ENCODE results near the gene PTPRG. TPM values are rescaled to one million over a fixed set of nuclear protein-coding genes. Genes with fewer than 3 reads are reported as not detected.

The PTPRG gene
- polyA plus RNA-seq, 1 donor (not counting 4 experiments of a cell fraction or from before 2014, with no cell fraction given), result 12.1 TPM

- FAIRE-seq, result no peak
- no peaks in the 10 kb centered on the region for H3K36me3 ChIP-seq (ENCODE audit: control insufficient read depth in 2 of 2, extremely low read depth in 1 of 2, insufficient read depth in 2 of 2, low read length in 2 of 2)
- DNase-seq (ENCODE audit: low read depth, low spot score), result no peak
- H3K9ac ChIP-seq (ENCODE audit: control insufficient read depth, extremely low read depth, insufficient read depth, low read length), result no peak overlapping the region
- H3K27ac ChIP-seq (ENCODE audit: control insufficient read depth, insufficient read depth, low read length), result no peak overlapping the region
- H3K27me3 ChIP-seq (ENCODE audit: control insufficient read depth, extremely low read depth, insufficient read depth, low read length), result no peaks in the 10 kb centered on the region
- dilution Hi-C loops (cut with MboI; ENCODE audit: extremely low pct_ligation_motif_present, low sequenced_read_pairs), result no loop called here
- no peak overlapping the region for H3K4me2 ChIP-seq (ENCODE audit: control insufficient read depth, extremely low read depth, insufficient read depth, low read depth, low read length)
- H3K9me1 ChIP-seq (ENCODE audit: control insufficient read depth, extremely low read depth, insufficient read depth, low read length), result no peaks in the 10 kb centered on the region
- H3K79me2 ChIP-seq (ENCODE audit: control insufficient read depth, insufficient read depth, low read length), result no peaks in the 10 kb centered on the region
- no peaks in the 10 kb centered on the region for H4K20me1 ChIP-seq (ENCODE audit: control insufficient read depth, extremely low read depth, insufficient read depth, low read length)
- peaks cover 5% of the 10 kb centered on the region for H3K4me1 ChIP-seq (ENCODE audit: control insufficient read depth, extremely low read depth, insufficient read depth, low read length)
- no peak overlapping the region for H3K4me3 ChIP-seq (ENCODE audit: control insufficient read depth in 2 of 3, extremely low read depth in 1 of 3, insufficient read depth in 2 of 3, low read depth in 1 of 3, low read length in 3 of 3)
- no peak for TF ChIP-seq EZH2 (IDR thresholded peaks at IDR 0.05; ENCODE audit: low read length)
- no peak for TF ChIP-seq CTCF (optimal IDR thresholded peaks at IDR 0.05 in 1 of 3, IDR thresholded peaks at IDR 0.05 in 1 of 3, conservative IDR thresholded peaks at IDR 0.05 in 1 of 3; ENCODE audit: extremely low read depth in 1 of 3, insufficient read depth in 2 of 3, low read length in 3 of 3)
- no peaks in the 10 kb centered on the region for H3K9me3 ChIP-seq (ENCODE audit: control insufficient read depth, low read depth, low read length)
- H2AFZ ChIP-seq (ENCODE audit: control insufficient read depth, low read length), result no peak overlapping the region
Observed at GRCh38 chr3:61974662-61975061, 413.3 kb downstream of the PTPRG start.

GRCh38 chr3:61975199-61975598 is 413.8 kb downstream of the PTPRG start:
- Histone ChIP-seq H3K9me1 (ENCODE audit: control insufficient read depth, extremely low read depth, insufficient read depth, low read length) (no peaks in the 10 kb centered on the region), H3K4me2 (ENCODE audit: control insufficient read depth, extremely low read depth, insufficient read depth, low read depth, low read length) (no peak overlapping the region), H3K79me2 (ENCODE audit: control insufficient read depth, insufficient read depth, low read length) (no peaks in the 10 kb centered on the region), H3K4me1 (ENCODE audit: control insufficient read depth, extremely low read depth, insufficient read depth, low read length) (peaks cover 9% of the 10 kb centered on the region), H2AFZ (ENCODE audit: control insufficient read depth, low read length) (no peak overlapping the region), H3K36me3 (ENCODE audit: control insufficient read depth in 2 of 2, extremely low read depth in 1 of 2, insufficient read depth in 2 of 2, low read length in 2 of 2) (no peaks in the 10 kb centered on the region), H3K4me3 (ENCODE audit: control insufficient read depth in 2 of 3, extremely low read depth in 1 of 3, insufficient read depth in 2 of 3, low read depth in 1 of 3, low read length in 3 of 3) (no peak overlapping the region), H3K27ac (ENCODE audit: control insufficient read depth, insufficient read depth, low read length) (no peak overlapping the region), H3K27me3 (ENCODE audit: control insufficient read depth, extremely low read depth, insufficient read depth, low read length) (no peaks in the 10 kb centered on the region), H4K20me1 (ENCODE audit: control insufficient read depth, extremely low read depth, insufficient read depth, low read length) (no peaks in the 10 kb centered on the region), H3K9me3 (ENCODE audit: control insufficient read depth, low read depth, low read length) (no peaks in the 10 kb centered on the region), H3K9ac (ENCODE audit: control insufficient read depth, extremely low read depth, insufficient read depth, low read length) (no peak overlapping the region)
- no peak for DNase-seq (ENCODE audit: low read depth, low spot score)
- dilution Hi-C loops (cut with MboI; ENCODE audit: extremely low pct_ligation_motif_present, low sequenced_read_pairs), result no loop called here
- no peak for FAIRE-seq
- TF ChIP-seq CTCF (optimal IDR thresholded peaks at IDR 0.05 in 1 of 3, IDR thresholded peaks at IDR 0.05 in 1 of 3, conservative IDR thresholded peaks at IDR 0.05 in 1 of 3; ENCODE audit: extremely low read depth in 1 of 3, insufficient read depth in 2 of 3, low read length in 3 of 3) (no peak), EZH2 (IDR thresholded peaks at IDR 0.05; ENCODE audit: low read length) (no peak)

Data from keratinocyte (primary cell).